NCI-H1092 (cell line): ENCODE measurements around the gene ADGRE3.

Source experiments
- DNase-seq: peaks from one replicate; lab custom pipeline; 2025; lab: John Stamatoyannopoulos, UW

Gene ADGRE3, protein sequence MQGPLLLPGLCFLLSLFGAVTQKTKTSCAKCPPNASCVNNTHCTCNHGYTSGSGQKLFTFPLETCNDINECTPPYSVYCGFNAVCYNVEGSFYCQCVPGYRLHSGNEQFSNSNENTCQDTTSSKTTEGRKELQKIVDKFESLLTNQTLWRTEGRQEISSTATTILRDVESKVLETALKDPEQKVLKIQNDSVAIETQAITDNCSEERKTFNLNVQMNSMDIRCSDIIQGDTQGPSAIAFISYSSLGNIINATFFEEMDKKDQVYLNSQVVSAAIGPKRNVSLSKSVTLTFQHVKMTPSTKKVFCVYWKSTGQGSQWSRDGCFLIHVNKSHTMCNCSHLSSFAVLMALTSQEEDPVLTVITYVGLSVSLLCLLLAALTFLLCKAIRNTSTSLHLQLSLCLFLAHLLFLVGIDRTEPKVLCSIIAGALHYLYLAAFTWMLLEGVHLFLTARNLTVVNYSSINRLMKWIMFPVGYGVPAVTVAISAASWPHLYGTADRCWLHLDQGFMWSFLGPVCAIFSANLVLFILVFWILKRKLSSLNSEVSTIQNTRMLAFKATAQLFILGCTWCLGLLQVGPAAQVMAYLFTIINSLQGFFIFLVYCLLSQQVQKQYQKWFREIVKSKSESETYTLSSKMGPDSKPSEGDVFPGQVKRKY

DNA sequence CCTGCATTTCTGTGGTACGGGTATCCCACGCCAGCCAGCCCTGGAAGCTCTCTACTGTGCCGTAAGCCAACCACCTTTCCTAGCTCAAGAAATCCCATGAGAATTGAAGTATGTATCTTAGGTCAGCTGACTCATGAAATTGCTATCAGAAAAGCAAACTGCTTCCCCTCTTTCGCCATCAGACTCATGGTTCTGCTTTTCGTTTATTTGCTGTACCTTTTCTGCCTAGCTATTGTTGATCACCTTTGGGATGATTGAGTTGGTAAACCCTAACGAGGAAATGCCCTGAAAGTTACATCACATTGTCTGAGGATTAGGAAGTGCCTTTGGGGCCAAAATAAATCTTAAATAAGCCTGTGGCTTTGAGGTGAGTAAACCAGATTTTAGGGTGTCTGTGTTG, at the start of gene ADGRE3:
Gene ADGRE3 (minus strand): TSS at position 81 of the 400 bp plus-strand sequence. CDS start 74 bp downstream, at position 7.
- DNase-seq, result no peak

DNA sequence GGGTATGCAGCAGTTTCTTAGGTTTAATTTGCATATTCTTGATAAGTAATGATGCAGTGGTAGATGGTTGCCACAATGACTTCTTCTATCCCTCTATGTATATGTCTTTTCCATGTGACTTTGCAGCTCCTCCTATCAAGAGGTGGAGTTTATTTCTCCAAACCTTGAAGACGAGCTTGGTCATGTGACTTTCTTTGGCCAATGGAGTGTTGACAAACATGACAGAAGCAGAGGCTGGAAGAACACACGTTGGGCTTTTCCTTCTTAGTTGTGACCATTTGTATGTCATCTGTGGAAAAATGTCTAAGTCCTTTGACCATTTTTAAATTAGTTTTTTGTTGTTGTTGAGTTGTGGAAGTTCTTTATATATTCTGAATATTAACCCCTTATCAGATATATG, 47.5 kb upstream of the ADGRE3 start:
- DNase-seq, result no peak

DNA sequence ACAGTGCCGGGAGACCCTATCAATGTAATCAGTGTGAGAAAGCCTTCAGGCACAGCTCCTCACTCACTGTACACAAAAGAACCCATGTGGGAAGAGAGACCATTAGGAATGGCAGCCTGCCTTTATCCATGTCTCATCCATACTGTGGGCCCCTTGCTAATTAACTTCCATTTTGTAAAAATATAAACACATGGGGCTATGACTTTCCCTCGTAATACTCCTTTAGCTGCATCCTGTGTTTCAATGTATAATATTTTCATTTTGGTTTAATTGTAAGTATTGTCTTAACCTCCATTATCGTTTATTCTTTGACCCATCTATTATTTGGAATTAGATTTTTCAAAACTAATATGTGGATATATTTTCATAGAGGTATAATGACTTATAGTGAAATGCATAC, 44.5 kb upstream of the ADGRE3 start:
- DNase-seq, result no peak

DNA sequence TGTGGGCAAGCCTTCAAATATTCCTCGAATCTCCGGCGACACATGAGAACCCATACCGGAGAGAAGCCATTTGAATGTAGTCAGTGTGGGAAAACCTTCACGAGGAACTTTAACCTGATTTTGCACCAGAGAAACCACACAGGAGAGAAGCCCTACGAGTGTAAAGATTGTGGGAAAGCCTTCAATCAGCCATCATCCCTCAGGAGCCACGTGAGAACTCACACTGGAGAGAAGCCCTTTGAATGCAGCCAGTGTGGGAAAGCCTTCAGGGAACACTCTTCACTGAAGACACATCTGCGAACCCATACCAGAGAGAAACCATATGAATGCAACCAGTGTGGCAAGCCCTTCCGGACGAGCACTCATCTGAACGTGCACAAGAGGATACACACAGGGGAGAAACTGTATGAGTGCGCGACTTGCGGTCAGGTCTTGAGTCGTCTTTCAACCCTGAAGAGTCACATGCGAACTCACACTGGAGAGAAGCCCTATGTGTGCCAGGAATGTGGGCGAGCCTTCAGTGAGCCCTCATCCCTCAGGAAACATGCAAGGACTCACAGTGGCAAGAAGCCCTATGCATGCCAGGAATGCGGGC, 44.0 kb upstream of the ADGRE3 start:
- DNase-seq, result no peak

DNA sequence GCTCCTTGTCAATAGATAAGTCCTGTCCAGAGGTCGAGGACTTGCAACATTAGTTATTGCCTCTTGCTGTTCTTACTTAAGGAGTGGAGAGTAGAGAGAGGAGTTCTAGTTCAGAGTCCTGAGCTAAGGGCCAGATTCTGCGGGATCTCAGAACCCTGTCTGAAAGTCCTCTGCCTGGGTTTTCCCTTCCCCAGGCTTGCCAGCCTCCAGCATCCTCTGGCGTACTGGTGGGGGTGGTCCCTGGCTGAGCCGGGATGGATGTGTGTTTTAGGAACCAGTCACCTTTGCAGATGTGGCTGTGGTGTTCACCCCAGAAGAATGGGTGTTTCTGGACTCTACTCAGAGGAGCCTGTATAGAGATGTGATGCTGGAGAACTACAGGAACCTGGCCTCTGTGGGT, 41.2 kb upstream of the ADGRE3 start:
- no peak for DNase-seq

DNA sequence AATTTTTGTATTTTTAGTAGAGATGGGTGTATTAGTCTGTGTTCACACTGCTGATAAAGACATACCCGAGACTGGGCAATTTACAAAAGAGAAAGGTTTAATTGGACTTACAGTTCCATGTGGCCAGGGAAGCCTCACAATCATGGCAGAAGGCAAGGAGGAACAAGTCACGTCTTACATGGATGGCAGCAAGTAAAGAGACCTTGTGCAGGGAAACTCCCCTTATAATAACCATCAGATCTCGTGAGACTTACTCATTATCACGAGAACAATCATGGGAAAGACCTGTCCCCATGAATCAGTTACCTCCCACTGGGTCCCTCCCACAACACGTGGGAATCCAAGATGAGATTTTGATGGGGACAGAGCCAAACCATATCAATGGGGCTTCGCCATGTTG, 29.8 kb upstream of the ADGRE3 start:
- no peak for DNase-seq

DNA sequence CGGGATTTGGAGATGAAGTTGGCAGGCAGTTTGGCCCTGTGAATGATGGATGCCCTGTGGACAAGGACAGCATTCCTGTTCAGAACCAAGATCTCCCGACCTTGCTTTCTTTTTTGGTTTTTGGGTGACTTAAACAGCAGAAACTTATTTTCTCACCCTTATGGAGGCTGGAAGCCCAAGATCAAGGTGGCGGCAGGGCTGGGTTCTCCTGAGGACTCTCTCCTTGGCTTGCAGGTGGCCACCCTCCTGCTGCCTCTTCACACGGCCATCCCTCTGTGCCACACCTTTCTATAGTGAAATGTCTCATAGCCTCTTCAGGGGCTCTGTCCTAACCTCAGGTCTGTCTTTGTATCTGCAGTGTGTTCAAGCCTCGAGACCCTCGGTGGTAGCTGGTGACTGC, 29.2 kb upstream of the ADGRE3 start:
- DNase-seq, result no peak

DNA sequence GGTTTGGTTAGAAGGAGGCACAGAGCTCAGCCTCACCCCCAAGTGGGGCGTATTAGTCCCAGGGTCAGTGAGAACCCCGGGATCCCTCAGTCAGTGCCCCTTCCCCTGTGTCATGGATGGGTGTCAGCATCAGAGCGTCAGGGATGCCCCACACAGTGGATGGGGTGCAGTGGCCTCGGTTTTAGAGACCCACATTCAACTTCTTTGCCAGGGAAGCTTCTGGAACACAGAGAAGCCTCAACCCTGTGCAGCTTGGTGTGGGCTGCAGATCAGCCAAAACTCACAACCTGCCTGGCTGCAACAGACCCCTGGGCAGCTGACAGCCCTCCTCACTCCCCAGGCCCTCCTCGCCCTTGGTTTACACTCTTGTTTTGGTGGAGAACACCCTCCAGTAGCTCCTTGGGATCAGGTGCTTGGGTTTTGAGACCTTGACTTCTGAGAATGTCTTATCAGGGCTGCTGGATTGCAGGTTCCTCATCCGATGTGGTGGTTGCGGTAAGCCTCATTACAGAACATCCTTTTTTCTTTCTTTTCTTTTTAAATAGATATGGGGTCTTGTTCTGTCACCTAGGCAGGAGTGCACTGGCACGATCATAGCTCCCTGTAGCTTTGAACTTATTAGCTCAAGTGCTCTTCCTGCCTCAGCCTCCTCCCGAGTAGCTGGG, 26.2 kb upstream of the ADGRE3 start:
- DNase-seq, result no peak

DNA sequence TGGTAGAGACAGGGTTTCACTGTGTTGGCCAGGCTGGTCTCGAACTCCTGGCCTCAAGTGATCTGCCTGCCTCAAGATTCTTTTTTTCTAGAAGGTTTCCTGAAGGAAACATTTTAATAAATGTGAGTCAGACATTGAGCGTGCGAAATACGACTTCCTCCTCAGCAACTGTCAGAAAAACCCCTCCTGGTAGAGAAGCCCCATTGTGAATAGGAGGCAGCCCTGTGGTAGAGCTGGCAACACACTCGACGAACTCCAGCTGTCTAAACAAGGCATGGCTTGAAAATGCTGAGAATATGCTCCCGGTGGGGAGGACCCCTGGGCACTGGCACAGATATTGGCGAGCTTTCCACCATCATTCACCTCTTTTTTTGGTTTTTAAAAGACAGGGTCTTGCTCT, 25.0 kb upstream of the ADGRE3 start:
- DNase-seq, result no peak

DNA sequence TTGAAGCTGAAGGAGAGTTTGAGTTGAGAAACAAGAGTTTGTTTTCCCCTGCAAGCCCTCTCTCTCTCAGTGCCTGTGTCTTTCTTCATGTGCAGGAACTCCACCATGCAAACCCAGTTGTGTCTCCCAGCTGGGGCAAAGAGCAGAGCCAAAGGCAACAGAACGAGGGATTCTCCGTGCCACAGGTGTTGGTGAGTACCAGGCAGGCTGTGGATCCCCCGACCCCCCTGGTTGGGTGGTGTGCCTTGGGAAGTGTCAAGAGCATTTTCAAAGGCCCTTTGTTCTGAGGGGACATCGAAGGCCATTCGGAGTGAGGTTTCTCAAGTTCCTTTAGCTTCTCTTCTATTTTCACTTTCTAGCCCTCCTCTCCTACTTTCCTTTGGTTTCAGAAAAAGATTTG, 20.8 kb upstream of the ADGRE3 start:
- no peak for DNase-seq

DNA sequence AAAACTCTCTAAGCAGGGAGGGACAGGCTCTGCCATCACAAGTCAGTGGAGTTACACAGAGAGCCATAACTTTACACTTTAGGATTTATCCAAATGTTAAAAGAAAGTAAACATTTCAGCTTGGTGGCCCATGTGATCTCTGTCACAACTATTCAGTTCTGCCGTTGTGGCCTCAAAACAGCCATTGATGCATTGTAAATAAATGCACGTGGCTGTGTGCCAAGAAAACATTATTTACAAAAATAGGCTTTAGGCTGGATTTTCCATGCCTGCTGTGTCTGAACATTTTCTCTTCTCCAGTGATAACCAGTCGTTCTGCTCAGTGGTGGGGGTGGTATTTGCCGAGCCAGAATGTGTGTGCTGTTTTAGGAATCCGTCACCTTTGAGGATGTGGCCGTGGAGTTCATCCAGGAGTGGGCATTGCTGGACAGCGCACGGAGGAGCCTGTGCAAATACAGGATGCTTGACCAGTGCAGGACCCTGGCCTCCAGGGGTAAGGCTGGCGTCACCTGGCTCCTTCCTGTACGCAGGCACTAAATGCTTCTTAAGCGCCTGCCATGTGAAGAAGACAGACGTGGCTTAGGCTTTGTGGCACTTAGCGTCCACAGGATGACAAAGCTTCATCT, 20.1 kb upstream of the ADGRE3 start:
- DNase-seq, result no peak

DNA sequence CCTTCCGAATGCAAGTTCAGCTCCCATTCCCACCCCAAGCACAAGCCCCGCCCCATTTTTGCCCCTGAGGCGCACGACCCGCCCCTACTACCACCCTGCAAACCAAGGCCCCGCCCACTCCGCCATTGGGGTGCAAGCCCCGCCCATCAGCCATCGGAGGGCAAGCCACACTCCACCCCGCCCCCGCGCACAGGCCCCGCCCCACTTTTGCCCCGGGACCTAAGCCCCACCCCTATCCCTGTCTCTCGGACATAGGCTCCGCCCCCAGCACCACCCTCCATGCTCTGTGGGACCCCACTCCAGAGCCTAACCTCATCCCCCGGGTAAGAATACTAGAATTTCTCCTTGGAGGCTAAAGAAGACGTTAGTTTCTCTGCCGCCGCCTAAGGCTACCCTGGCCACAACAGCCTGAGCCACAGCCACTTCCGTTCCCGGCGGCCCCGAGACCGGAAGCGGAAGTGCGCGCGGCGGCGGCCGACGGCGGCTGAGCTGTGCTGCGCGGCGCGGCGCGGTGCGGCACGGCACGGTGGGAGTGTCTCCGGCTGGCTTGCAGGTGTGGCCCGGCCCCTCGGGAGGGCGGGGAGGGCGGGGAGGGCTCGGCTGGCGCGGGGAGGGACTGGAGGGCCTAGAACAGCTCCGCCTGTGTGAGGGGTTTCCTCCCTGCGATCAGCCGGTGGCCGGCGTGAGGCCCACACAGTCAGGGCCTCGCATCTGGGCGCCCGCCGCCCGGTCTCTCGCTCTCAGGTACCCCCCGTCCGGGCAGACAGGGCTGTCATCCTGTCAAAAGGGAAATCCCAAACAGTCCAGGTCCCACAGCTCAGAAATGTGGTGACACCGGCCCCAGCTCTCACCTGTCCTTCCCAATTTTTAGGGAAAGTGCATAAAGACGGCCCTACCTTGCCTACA, 15.2 kb upstream of the ADGRE3 start, which contains the start of gene ZNF333:
Gene ZNF333 (plus strand): TSS at position 451 of the 906 bp plus-strand sequence. CDS start 3,444 bp downstream, outside the sequence.
- peak; percentile 89 for DNase-seq

DNA sequence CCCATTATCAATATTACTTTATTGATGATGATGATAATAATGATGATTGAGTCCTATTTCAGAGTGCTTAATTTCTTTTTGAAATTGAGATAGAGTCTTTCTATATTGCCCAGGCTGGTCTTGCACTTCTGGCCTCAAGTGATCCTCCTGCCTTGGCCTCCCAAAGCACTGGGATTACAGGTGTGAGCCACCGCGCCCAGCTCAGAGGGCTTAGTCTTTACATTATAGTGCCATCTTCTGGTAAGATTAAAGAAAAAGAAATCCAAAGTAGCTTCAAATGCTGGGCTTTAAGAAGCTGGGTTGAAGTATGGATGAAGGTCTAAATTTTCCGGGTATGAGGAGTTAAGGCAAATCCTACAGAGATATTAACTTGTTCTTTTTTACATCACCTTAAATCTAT, 11.8 kb upstream of the ADGRE3 start:
- peak; percentile 10 for DNase-seq

DNA sequence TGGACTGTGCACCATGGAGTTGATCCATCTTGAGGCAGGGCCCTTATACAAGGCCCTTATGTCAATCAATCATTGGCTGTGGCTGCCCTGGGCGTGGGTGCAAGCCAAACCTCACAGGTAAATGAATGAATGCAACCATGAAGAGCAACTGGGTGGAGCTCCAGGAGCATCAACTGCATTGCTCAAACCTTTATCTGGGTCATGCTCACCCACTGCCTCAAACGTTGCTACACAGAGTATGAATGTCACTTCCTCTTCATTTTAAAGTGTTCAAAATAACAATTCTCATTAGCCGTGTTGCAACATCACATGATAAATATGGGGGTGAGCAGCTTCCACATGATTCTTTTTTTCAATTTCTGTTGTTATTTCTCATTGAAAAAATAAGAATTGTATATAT, 8.8 kb upstream of the ADGRE3 start:
- DNase-seq, result no peak

DNA sequence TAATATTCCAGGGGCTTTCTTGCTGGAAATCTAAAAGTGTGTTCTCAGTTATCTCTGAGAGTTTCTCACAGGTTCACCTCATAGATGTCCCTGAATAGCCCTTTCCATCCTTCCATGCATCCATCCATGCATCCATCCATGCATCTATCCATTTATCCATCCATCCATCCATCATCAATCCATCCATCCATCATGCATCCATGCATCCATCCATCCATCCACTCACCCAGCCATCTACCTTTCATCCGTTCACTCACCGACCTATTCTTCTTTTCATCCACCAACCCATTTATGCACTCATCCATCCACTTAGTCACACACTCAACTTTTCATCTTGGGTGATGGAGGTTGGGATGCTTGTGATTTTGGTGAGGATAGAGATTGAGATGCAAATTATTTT, 7.4 kb upstream of the ADGRE3 start:
- no peak for DNase-seq

DNA sequence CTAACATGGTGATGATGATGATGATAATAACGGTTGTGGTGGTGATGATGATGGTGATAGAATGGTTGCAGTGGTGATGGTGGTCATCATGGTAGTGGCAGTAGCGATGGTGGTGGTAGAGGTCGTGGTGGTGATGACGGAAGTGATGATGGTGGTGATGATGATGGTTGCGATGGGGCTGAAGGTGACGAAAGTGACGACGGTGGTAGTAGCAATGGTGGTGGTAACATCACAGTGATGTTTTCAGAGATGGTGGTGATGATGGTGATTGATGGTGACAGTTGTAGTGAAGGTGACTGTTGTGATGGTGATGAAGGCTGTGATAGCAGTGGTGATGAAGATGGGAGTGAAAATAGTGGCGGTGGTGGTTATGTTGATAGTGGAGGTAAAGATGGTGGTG, 3.6 kb upstream of the ADGRE3 start:
- DNase-seq, result no peak

DNA sequence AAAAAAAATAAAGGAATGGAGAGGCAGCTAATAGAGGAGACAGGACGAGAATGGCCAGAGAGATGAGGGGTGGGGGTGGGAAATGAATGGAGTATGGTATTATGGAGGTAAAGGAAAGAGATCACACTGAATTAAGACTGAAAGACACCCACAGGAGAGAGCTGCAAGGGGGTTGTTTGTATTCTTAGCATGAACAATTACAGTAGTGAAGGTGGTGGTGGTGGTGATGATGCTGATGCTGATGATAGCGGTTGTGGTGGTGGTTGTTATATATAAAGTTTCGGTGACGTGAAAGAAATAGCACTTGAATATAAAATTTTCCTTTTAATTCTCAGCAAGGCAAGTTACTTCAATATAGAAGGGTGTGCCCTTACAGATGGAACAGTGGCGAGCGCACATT, 2.8 kb upstream of the ADGRE3 start:
- no peak for DNase-seq

DNA sequence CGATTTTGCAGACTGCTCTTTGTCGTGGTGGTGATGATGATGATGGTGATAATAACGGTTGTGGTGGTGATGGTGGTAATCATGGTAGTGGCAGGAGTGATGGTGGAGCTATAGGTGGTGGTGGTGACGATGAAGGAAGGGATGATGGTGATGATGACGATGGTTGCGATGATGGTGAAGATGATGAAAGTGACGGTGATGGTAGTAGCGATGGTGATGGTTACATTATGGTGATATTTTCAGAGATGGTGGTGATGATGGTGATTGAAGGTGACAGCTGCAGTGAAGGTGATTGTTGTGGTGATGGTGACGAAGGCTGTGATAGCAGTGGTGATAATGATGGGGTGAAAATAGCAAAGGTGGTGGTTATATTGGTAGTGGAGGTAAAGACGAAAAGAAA, 2.1 kb upstream of the ADGRE3 start:
- DNase-seq, result no peak

DNA sequence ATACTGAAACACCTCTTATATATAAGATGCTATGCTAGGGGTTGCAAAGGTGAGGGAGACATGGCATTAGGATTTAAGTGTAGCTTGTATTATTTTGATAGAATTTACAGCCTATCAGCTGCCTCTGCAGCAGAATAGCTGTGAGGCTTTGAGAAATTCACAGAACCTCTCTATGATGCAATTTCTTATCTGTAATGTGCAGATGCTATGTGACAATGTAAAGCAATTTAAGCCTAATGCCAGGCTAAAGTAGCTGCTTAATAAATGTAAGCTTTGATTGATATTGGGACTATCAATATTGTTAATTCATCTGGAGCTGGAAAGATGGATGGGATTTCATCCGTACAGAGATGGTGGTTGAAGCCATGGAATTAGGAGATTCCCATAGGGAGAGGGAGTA, 1.6 kb downstream of the ADGRE3 start:
- DNase-seq, result no peak

DNA sequence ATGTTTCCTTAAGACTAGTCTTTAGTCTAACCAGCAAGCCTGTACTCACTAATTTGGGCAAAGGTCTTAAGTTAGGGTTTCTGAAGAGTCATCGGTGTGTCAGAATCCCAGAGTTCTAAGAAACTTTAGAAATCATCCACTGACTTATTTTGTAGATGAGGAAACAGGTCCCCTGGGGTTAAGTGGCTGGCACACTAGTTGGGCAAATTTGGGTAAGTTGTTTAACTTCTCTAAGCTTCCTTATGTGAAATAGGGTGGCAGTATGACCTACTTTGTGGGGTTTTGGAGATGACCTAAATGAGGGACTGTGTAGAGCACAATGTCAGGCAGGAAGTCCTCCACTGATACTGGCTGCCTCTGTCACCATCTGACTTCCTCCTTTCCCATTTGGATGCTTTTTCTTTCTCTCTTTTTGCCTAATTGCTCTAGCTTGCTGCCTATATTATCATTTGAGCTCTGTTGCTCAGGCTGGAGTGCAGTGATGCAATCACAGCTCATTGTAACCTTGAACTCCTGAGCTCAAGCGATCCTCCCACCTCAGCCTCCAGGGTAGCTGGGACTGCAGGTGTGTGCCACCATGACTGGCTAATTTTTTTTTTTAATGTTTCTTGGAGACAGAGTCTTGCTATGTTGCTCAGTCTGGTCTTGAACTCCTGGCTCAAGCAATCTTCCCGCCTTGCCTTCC, 2.3 kb downstream of the ADGRE3 start:
- no peak for DNase-seq

DNA sequence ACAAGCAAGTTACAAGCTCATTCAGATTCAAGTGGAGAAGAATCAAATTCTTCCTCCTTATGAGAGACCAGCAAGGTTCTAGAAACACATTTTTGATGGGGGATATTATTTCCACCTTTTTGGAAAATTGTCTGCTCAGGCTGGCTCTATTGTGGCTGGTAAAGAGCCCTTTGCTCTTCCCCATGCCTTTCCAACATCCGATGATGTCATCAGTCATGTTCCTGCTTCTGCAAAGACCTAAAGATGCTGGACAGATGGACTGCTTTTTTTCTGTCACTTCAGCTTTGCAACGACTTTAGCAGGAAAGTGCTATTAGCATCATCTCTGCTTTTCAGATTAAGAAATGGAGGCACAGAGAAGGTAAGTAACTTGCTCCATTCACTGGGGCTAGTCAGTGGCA, 4.2 kb downstream of the ADGRE3 start:
- DNase-seq, result no peak
